Fibroblast of the aortic adventitia (primary cell): Measurements from ENCODE around the gene ACAD9. TPM values are rescaled to one million over a fixed set of nuclear protein-coding genes. Genes with fewer than 3 reads are reported as not detected.

Experiments used
- DNase-seq: peaks from one replicate; pipeline ENCODE4 v3.0.0-alpha.2; 2010; ENCODE audit warnings: low read depth
- H3K4me3 ChIP-seq: 2 replicates; pipeline ENCODE4 v1.5.1; 2011; ENCODE audit warnings: low read depth, mild to moderate bottlenecking, control low read depth, low read length, moderate library complexity
- CTCF ChIP-seq: IDR thresholded peaks from 2 replicates; pipeline ENCODE4 v1.5.1; 2011; ENCODE audit warnings: mild to moderate bottlenecking, low read length, control low read depth, inconsistent platforms; ENCODE audit not compliant: insufficient read depth
- total RNA-seq: library from RNA; depleted of rRNA; stranded (reverse); fragments of >200 nt; gene quantifications from 2 replicates; pipeline ENCODE4 v1.2.3, GENCODE V29; 2012; ENCODE audit warnings: low replicate concordance

The ACAD9 gene
- total RNA-seq, 1 donor, result 40.9 TPM

- no peak for DNase-seq
- no peak for TF ChIP-seq CTCF
- H3K4me3 ChIP-seq, result no peak overlapping the region
Observed at GRCh38 chr3:128910006-128910405, 30.6 kb downstream of the ACAD9 start.

GRCh38 chr3:128911911-128912310, 32.5 kb downstream of the ACAD9 start:
- no peak for TF ChIP-seq CTCF
- DNase-seq, result no peak
- H3K4me3 ChIP-seq, result no peak overlapping the region

GRCh38 chr3:128914966-128915645, 35.7 kb downstream of the ACAD9 start:
- TF ChIP-seq CTCF, result no peak
- H3K4me3 ChIP-seq, result no peak overlapping the region
- no peak for DNase-seq

GRCh38 chr3:128917291-128917690, 37.9 kb downstream of the ACAD9 start:
- H3K4me3 ChIP-seq, result no peak overlapping the region
- TF ChIP-seq CTCF, result no peak
- no peak for DNase-seq

GRCh38 chr3:128919988-128920387, 40.6 kb downstream of the ACAD9 start:
- no peak for DNase-seq
- no peak overlapping the region for H3K4me3 ChIP-seq
- TF ChIP-seq CTCF, result no peak

GRCh38 chr3:128922804-128923459, 43.5 kb downstream of the ACAD9 start:
- H3K4me3 ChIP-seq, result no peak overlapping the region
- TF ChIP-seq CTCF, result no peak
- no peak for DNase-seq
